ENCODE data around the gene PRKN. TPM values are rescaled to one million over a fixed set of nuclear protein-coding genes. Genes with fewer than 3 reads are reported as not detected.

PRKN gene
- total RNA-seq, 1 experiment from 2014 or later: 0.46 TPM

- ChIA-PET POLR2A (no interaction called here), CTCF (no interaction called here)
- Histone ChIP-seq H3K27me3 (ENCODE audit: control insufficient read depth, insufficient read depth, low read length) (no peaks in the 10 kb centered on the region), H3K9me3 (ENCODE audit: control insufficient read depth, insufficient read depth, low read depth, low read length) (no peaks in the 10 kb centered on the region), H3K4me1 (ENCODE audit: control insufficient read depth, insufficient read depth, low read length) (no peaks in the 10 kb centered on the region), H3K36me3 (ENCODE audit: control insufficient read depth, insufficient read depth, low read length) (no peaks in the 10 kb centered on the region; the same call in 1 of the 2 replicates), H3K27ac (ENCODE audit: low read length) (no peak overlapping the region), H3K4me3 (ENCODE audit: low read depth in 2 of 2, low read length in 2 of 2) (no peak overlapping the region)
- BruUV-seq (replicated peaks): no TSS peak
- no peak for ATAC-seq
- TF ChIP-seq TCF7L2 (IDR thresholded peaks at IDR 0.05; ENCODE audit: low read depth, low read length) (no peak), REST (IDR thresholded peaks at IDR 0.05; ENCODE audit: insufficient read depth in 1 of 2, low read depth in 2 of 2, low read length in 1 of 2) (no peak), CTCF (IDR thresholded peaks at IDR 0.05) (no peak), SIN3A (IDR thresholded peaks at IDR 0.05; ENCODE audit: borderline replicate concordance, insufficient read depth, low read depth, low read length) (no peak), POLR2AphosphoS5 (IDR thresholded peaks at IDR 0.05; ENCODE audit: low read depth, low read length) (no peak)
- intact Hi-C loops (cut with micrococcal nuclease; ENCODE audit: unreplicated experiment) (no loop called here), in situ Hi-C loops (cut with HindIII; ENCODE audit: low pct_unique_long_range_greater_than_20kb, low sequenced_read_pairs) (no loop called here)
- DNase-seq (ENCODE audit: low read depth, low spot score): no peak
These were observed 26.0 kb downstream of the PRKN start for GRCh38 chr6:162701551-162701950.

DNA sequence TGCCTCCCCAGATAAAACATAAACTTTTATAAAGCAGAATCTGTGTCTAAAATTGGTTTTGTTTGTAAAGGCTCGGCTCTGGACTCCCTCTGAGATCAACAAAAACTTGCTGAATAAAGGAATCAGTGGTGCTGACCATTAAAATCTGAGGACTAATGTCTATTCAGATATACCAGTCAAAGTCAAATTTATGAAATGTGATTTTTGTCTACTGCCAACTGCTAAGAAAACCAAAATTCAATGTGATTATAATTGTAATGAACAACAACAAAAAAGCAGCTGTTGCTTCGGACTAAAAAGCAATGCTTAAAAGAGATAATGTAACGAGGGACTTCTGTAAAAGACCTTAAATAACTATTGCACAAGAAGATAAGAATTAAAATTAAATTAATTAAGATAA is 26.6 kb downstream of the PRKN start:
- ATAC-seq (no peak), DNase-seq (ENCODE audit: low read depth, low spot score) (no peak)
- H3K9me3 ChIP-seq (ENCODE audit: control insufficient read depth, insufficient read depth, low read depth, low read length): no peaks in the 10 kb centered on the region
- in situ Hi-C loops (cut with HindIII; ENCODE audit: low pct_unique_long_range_greater_than_20kb, low sequenced_read_pairs): no loop called here
- no peaks in the 10 kb centered on the region; the same call in 1 of the 2 replicates for H3K36me3 ChIP-seq (ENCODE audit: control insufficient read depth, insufficient read depth, low read length)
- TF ChIP-seq SIN3A (IDR thresholded peaks at IDR 0.05; ENCODE audit: borderline replicate concordance, insufficient read depth, low read depth, low read length) (no peak), TCF7L2 (IDR thresholded peaks at IDR 0.05; ENCODE audit: low read depth, low read length) (no peak), REST (IDR thresholded peaks at IDR 0.05; ENCODE audit: insufficient read depth in 1 of 2, low read depth in 2 of 2, low read length in 1 of 2) (no peak), CTCF (IDR thresholded peaks at IDR 0.05) (no peak), POLR2AphosphoS5 (IDR thresholded peaks at IDR 0.05; ENCODE audit: low read depth, low read length) (no peak)
- BruUV-seq (replicated peaks): no TSS peak
- H3K4me1 ChIP-seq (ENCODE audit: control insufficient read depth, insufficient read depth, low read length): no peaks in the 10 kb centered on the region
- H3K4me3 ChIP-seq (ENCODE audit: low read depth in 2 of 2, low read length in 2 of 2): no peak overlapping the region
- ChIA-PET POLR2A (no interaction called here), CTCF (no interaction called here)
- no peaks in the 10 kb centered on the region for H3K27me3 ChIP-seq (ENCODE audit: control insufficient read depth, insufficient read depth, low read length)
- no peak overlapping the region for H3K27ac ChIP-seq (ENCODE audit: low read length)
- intact Hi-C loops (cut with micrococcal nuclease; ENCODE audit: unreplicated experiment): no loop called here
